Type B pancreatic cell (in vitro differentiated cells): ENCODE data around the gene TCF19. TPM values are rescaled to one million over a fixed set of nuclear protein-coding genes. Genes with fewer than 3 reads are reported as not detected.
"Not testable (repeated sequence)": the region's sequence is repeated elsewhere in the genome, so short reads cannot be mapped to it uniquely, and the experiment has no call there.

Experiments
- DNase-seq: peaks from one replicate; pipeline ENCODE4 v3.0.0; 2021; ENCODE audit warnings: mixed read lengths; ENCODE audit not compliant: unreplicated experiment; ENCODE audit errors: extremely low spot score
- H3K27ac Mint-ChIP-seq: 2 replicates; pipeline ENCODE4 v1.8.0; 2021; ENCODE audit warnings: mild to moderate bottlenecking, mixed read lengths
- H3K27me3 Mint-ChIP-seq: 2 replicates; pipeline ENCODE4 v1.8.0; 2021; ENCODE audit warnings: mixed read lengths
- H3K36me3 Mint-ChIP-seq: 2 replicates; pipeline ENCODE4 v1.8.0; 2021; ENCODE audit warnings: mixed read lengths
- H3K4me1 Mint-ChIP-seq: one replicate; pipeline ENCODE4 v1.8.0; 2021; ENCODE audit warnings: mixed read lengths; ENCODE audit not compliant: unreplicated experiment
- H3K4me3 Mint-ChIP-seq: 2 replicates; pipeline ENCODE4 v1.8.0; 2021; ENCODE audit warnings: mild to moderate bottlenecking, mixed read lengths
- H3K9me3 Mint-ChIP-seq: 2 replicates; pipeline ENCODE4 v1.8.0; 2021; ENCODE audit warnings: mixed read lengths
- CTCF ChIP-seq: fragments of 200-600 bp; sonication (generic); conservative IDR thresholded peaks from 2 replicates; pipeline ENCODE4 v1.5.0; 2021; ENCODE audit warnings: antibody characterized with exemption, mild to moderate bottlenecking
- total RNA-seq: library from RNA; stranded (reverse); gene quantifications from 2 replicates; pipeline ENCODE4 v1.2.1, GENCODE V29; 2021; ENCODE audit warnings: low replicate concordance

The TCF19 gene
- total RNA-seq, 1 donor from 2014 or later = 18.9 TPM

- peaks cover 13% of the 10 kb centered on the region for H3K27me3 Mint-ChIP-seq
- DNase-seq = no peak
- H3K9me3 Mint-ChIP-seq = no peaks in the 10 kb centered on the region
- no peaks in the 10 kb centered on the region for H3K36me3 Mint-ChIP-seq
- no peaks in the 10 kb centered on the region for H3K4me1 Mint-ChIP-seq
- H3K27ac Mint-ChIP-seq = no peak overlapping the region
- no peak for TF ChIP-seq CTCF
- no peak overlapping the region for H3K4me3 Mint-ChIP-seq
Observed at GRCh38 chr6:31178143-31179041, 20.0 kb downstream of the TCF19 start.

- no peaks in the 10 kb centered on the region for H3K36me3 Mint-ChIP-seq
- no peak overlapping the region for H3K27ac Mint-ChIP-seq
- H3K4me1 Mint-ChIP-seq = no peaks in the 10 kb centered on the region
- no peak for TF ChIP-seq CTCF
- no peak for DNase-seq
- peaks cover 16% of the 10 kb centered on the region for H3K27me3 Mint-ChIP-seq
- H3K9me3 Mint-ChIP-seq = no peaks in the 10 kb centered on the region
- no peak overlapping the region for H3K4me3 Mint-ChIP-seq
Observed at GRCh38 chr6:31179042-31179386, 20.6 kb downstream of the TCF19 start.

- Mint-ChIP-seq H3K4me1 (no peaks in the 10 kb centered on the region), H3K27me3 (peaks cover 16% of the 10 kb centered on the region), H3K27ac (no peak overlapping the region), H3K4me3 (no peak overlapping the region), H3K36me3 (no peaks in the 10 kb centered on the region), H3K9me3 (no peaks in the 10 kb centered on the region)
- DNase-seq = no peak
- TF ChIP-seq CTCF = no peak
Observed at GRCh38 chr6:31179896-31180295, 21.5 kb downstream of the TCF19 start.

GRCh38 chr6:31180500-31180899, 22.1 kb downstream of the TCF19 start:
- Mint-ChIP-seq H3K27ac (no peak overlapping the region), H3K9me3 (no peaks in the 10 kb centered on the region), H3K4me3 (no peak overlapping the region), H3K27me3 (peaks cover 16% of the 10 kb centered on the region), H3K36me3 (no peaks in the 10 kb centered on the region), H3K4me1 (no peaks in the 10 kb centered on the region)
- no peak for TF ChIP-seq CTCF
- no peak for DNase-seq

GRCh38 chr6:31183287-31183686, 24.9 kb downstream of the TCF19 start:
- DNase-seq, H3K36me3 Mint-ChIP-seq, H3K9me3 Mint-ChIP-seq, H3K27ac Mint-ChIP-seq, H3K4me3 Mint-ChIP-seq, H3K4me1 Mint-ChIP-seq: not testable (repeated sequence)
- H3K27me3 Mint-ChIP-seq = peaks cover 11% of the 10 kb centered on the region

- H3K4me1 Mint-ChIP-seq, H3K27me3 Mint-ChIP-seq, DNase-seq, H3K9me3 Mint-ChIP-seq, H3K4me3 Mint-ChIP-seq, H3K27ac Mint-ChIP-seq, H3K36me3 Mint-ChIP-seq: not testable (repeated sequence)
Observed at GRCh38 chr6:31183859-31184258, 25.5 kb downstream of the TCF19 start.

- H3K4me1 Mint-ChIP-seq, H3K36me3 Mint-ChIP-seq, H3K27ac Mint-ChIP-seq, DNase-seq, H3K4me3 Mint-ChIP-seq, H3K9me3 Mint-ChIP-seq, H3K27me3 Mint-ChIP-seq: not testable (repeated sequence)
Observed at GRCh38 chr6:31185695-31186051, 27.3 kb downstream of the TCF19 start.
